Measurements from ENCODE around the gene ZFHX3.
A peak's percentile ranks its signal among the peaks of the same experiment; 100 is the strongest.

Gene ZFHX3

GRCh38 chr16:72884573-72884972 lies 163.4 kb downstream of the ZFHX3 start:
- no peak for TF ChIP-seq TCF12 (IDR thresholded peaks at IDR 0.05; ENCODE audit: low read depth)
- TF ChIP-seq NFIC (IDR thresholded peaks at IDR 0.05) = no peak
- TF ChIP-seq EP300 (IDR thresholded peaks at IDR 0.05; ENCODE audit: borderline replicate concordance) = no peak
- TF ChIP-seq TEAD4 (IDR thresholded peaks at IDR 0.05) = no peak
- TF ChIP-seq TAF1 (IDR thresholded peaks at IDR 0.05; ENCODE audit: low read depth) = no peak
- TF ChIP-seq EGR1 (IDR thresholded peaks at IDR 0.05) = no peak
- TF ChIP-seq MAX (IDR thresholded peaks at IDR 0.05) = no peak
- no peak for TF ChIP-seq REST (IDR thresholded peaks at IDR 0.05; ENCODE audit: low read depth)
- no peak for TF ChIP-seq FOXM1 (IDR thresholded peaks at IDR 0.05; ENCODE audit: borderline replicate concordance, low read depth)
- no peak for TF ChIP-seq RAD21 (IDR thresholded peaks at IDR 0.05; ENCODE audit: low read depth)

- TF ChIP-seq MAX (IDR thresholded peaks at IDR 0.05) (no peak), CREB1 (IDR thresholded peaks at IDR 0.05; ENCODE audit: low read depth) (no peak), CEBPB (IDR thresholded peaks at IDR 0.05) (no peak)
Observed at GRCh38 chr16:72884037-72884436, 163.9 kb downstream of the ZFHX3 start.

- no peak for TF ChIP-seq EP300 (IDR thresholded peaks at IDR 0.05; ENCODE audit: borderline replicate concordance)
- no peak for TF ChIP-seq TCF12 (IDR thresholded peaks at IDR 0.05; ENCODE audit: low read depth)
- no peak for TF ChIP-seq NFIC (IDR thresholded peaks at IDR 0.05)
- TF ChIP-seq CREB1 (IDR thresholded peaks at IDR 0.05; ENCODE audit: low read depth) = no peak
Observed at GRCh38 chr16:72879846-72880245, 168.1 kb downstream of the ZFHX3 start.

GRCh38 chr16:72878301-72879269 lies 169.3 kb downstream of the ZFHX3 start:
- no peak for TF ChIP-seq RAD21 (IDR thresholded peaks at IDR 0.05; ENCODE audit: low read depth)
- TF ChIP-seq USF1 (IDR thresholded peaks at IDR 0.05) = no peak
- TF ChIP-seq ZBTB7A (IDR thresholded peaks at IDR 0.05; ENCODE audit: low read depth) = no peak
- no peak for TF ChIP-seq EGR1 (IDR thresholded peaks at IDR 0.05)
- no peak for TF ChIP-seq CEBPB (IDR thresholded peaks at IDR 0.05)
- no peak for TF ChIP-seq TEAD4 (IDR thresholded peaks at IDR 0.05)
- no peak for TF ChIP-seq NFIC (IDR thresholded peaks at IDR 0.05)
- TF ChIP-seq CREB1 (IDR thresholded peaks at IDR 0.05; ENCODE audit: low read depth) = no peak
- no peak for TF ChIP-seq FOXM1 (IDR thresholded peaks at IDR 0.05; ENCODE audit: borderline replicate concordance, low read depth)
- no peak for TF ChIP-seq EP300 (IDR thresholded peaks at IDR 0.05; ENCODE audit: borderline replicate concordance)
- TF ChIP-seq MAX (IDR thresholded peaks at IDR 0.05) = no peak
- no peak for TF ChIP-seq REST (IDR thresholded peaks at IDR 0.05; ENCODE audit: low read depth)

GRCh38 chr16:72877374-72878028 lies 170.4 kb downstream of the ZFHX3 start:
- TF ChIP-seq CEBPB (IDR thresholded peaks at IDR 0.05) (no peak), NFIC (IDR thresholded peaks at IDR 0.05) (no peak), RAD21 (IDR thresholded peaks at IDR 0.05; ENCODE audit: low read depth) (no peak), TEAD4 (IDR thresholded peaks at IDR 0.05) (peak; percentile 42; the same call in 1 of the 2 replicates), MAX (IDR thresholded peaks at IDR 0.05) (no peak; the same call in 1 of the 2 replicates)

- TF ChIP-seq YY1 (IDR thresholded peaks at IDR 0.05; ENCODE audit: low read depth) (no peak), MAX (IDR thresholded peaks at IDR 0.05) (no peak), TAF1 (IDR thresholded peaks at IDR 0.05; ENCODE audit: low read depth) (no peak), EP300 (IDR thresholded peaks at IDR 0.05; ENCODE audit: borderline replicate concordance) (no peak), REST (IDR thresholded peaks at IDR 0.05; ENCODE audit: low read depth) (no peak), NFIC (IDR thresholded peaks at IDR 0.05) (no peak), CEBPB (IDR thresholded peaks at IDR 0.05) (no peak), CREB1 (IDR thresholded peaks at IDR 0.05; ENCODE audit: low read depth) (no peak), EGR1 (IDR thresholded peaks at IDR 0.05) (no peak), RAD21 (IDR thresholded peaks at IDR 0.05; ENCODE audit: low read depth) (no peak), ZBTB7A (IDR thresholded peaks at IDR 0.05; ENCODE audit: low read depth) (no peak)
Observed at GRCh38 chr16:72876981-72877373, 171.0 kb downstream of the ZFHX3 start.
